ENCODE data around the gene BECN2.

DNA sequence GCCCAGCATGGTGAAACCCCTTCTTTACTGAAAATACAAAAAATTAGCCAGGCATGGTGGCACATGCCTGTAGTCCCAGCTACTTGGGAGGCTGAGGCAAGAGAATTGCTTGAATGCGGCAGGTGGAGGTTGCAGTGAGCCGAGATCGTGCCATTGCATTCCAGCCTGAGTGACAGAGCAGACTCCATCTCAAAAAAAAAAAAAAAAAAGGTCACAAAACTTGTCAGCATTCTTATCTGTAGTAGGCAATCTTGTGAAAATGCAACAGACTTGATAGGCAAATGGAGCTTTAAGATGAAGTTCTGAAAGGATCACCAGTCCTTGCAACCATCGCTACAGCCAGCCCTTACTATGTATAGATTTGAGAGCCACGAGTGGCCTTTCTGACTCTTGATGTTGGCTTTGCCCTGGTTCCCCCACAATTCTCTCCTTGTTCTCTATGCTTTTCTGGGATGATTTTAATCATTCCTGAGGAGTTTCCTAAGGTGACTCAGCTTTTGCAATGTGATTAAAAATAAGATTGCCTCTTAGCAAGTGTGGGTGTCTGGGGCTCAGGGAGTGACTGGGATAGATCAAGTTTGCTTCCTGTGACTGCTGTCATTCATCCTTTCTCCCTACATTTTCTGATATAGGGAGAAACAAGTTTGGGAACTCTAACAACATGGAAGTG is 48.4 kb downstream of the BECN2 start:
- TF ChIP-seq, protein P1, sequence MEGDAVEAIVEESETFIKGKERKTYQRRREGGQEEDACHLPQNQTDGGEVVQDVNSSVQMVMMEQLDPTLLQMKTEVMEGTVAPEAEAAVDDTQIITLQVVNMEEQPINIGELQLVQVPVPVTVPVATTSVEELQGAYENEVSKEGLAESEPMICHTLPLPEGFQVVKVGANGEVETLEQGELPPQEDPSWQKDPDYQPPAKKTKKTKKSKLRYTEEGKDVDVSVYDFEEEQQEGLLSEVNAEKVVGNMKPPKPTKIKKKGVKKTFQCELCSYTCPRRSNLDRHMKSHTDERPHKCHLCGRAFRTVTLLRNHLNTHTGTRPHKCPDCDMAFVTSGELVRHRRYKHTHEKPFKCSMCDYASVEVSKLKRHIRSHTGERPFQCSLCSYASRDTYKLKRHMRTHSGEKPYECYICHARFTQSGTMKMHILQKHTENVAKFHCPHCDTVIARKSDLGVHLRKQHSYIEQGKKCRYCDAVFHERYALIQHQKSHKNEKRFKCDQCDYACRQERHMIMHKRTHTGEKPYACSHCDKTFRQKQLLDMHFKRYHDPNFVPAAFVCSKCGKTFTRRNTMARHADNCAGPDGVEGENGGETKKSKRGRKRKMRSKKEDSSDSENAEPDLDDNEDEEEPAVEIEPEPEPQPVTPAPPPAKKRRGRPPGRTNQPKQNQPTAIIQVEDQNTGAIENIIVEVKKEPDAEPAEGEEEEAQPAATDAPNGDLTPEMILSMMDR (IDR thresholded peaks at IDR 0.05), result no peak
- no peak for TF ChIP-seq POLR2A (IDR thresholded peaks at IDR 0.05)
